SK-MEL-5 (cell line): Measurements from ENCODE around the gene DDX54. TPM values are rescaled to one million over a fixed set of nuclear protein-coding genes. Genes with fewer than 3 reads are reported as not detected.

Experiments used
- DNase-seq: peaks from one replicate; pipeline ENCODE4 v3.0.0-alpha.2; 2016; ENCODE audit warnings: low read depth, low spot score
- in situ Hi-C: cut with HindIII; loops from 2 replicates; pipeline ENCODE4 v1.10.0; 2016; ENCODE audit warnings: low sequenced_read_pairs, high pct_unique_total_duplicates, low pct_unique_long_range_greater_than_20kb
- total RNA-seq: library from RNA; depleted of rRNA; stranded (reverse); fragments of >200 nt; shearing (Covaris generic); gene quantifications from 2 replicates; pipeline ENCODE4 v1.2.3, GENCODE V29; 2014

DDX54 gene
- total RNA-seq, 1 experiment from 2014 or later = 73.4 TPM

GRCh38 chr12:113136990-113137511 lies 48.2 kb downstream of the DDX54 start:
- in situ Hi-C loops = no loop called here
- DNase-seq = no peak

GRCh38 chr12:113136128-113136989 lies 48.9 kb downstream of the DDX54 start:
- no peak for DNase-seq
- in situ Hi-C loops = no loop called here

GRCh38 chr12:113135178-113136127 lies 49.8 kb downstream of the DDX54 start, which contains the start of gene RASAL1:
Gene RASAL1, minus strand, starts transcription at chr12:113135761. Its CDS starts 299 bp downstream, at chr12:113135462.
- in situ Hi-C loops = no loop called here
- DNase-seq = peak; percentile 58

- in situ Hi-C loops = no loop called here
- DNase-seq = no peak
Measured at GRCh38 chr12:113134521-113134951, 50.7 kb downstream of the DDX54 start.

GRCh38 chr12:113134071-113134470 lies 51.2 kb downstream of the DDX54 start:
- in situ Hi-C loops = no loop called here
- no peak for DNase-seq

GRCh38 chr12:113133666-113134065 lies 51.6 kb downstream of the DDX54 start:
- DNase-seq = no peak
- in situ Hi-C loops = no loop called here

- in situ Hi-C loops = no loop called here
- DNase-seq = no peak
Measured at GRCh38 chr12:113133036-113133435, 52.2 kb downstream of the DDX54 start.

GRCh38 chr12:113131556-113131955 lies 53.7 kb downstream of the DDX54 start:
- in situ Hi-C loops = no loop called here
- no peak for DNase-seq

GRCh38 chr12:113130457-113131135 lies 54.7 kb downstream of the DDX54 start:
- DNase-seq = peak; percentile 43
- in situ Hi-C loops = no loop called here

- no peak for DNase-seq
- in situ Hi-C loops = no loop called here
Measured at GRCh38 chr12:113129664-113130456, 55.4 kb downstream of the DDX54 start.

GRCh38 chr12:113128802-113129663 lies 56.2 kb downstream of the DDX54 start:
- in situ Hi-C loops = no loop called here

GRCh38 chr12:113127791-113128199 lies 57.5 kb downstream of the DDX54 start:
- DNase-seq = no peak
- in situ Hi-C loops = no loop called here

More at GRCh38 chr12:113128802-113129663, 56.2 kb downstream of the DDX54 start:
- DNase-seq = no peak

- in situ Hi-C loops = no loop called here
- DNase-seq = peak; percentile 67
Measured at GRCh38 chr12:113120670-113121370, 64.5 kb downstream of the DDX54 start.

GRCh38 chr12:113119980-113120669 lies 65.2 kb downstream of the DDX54 start:
- DNase-seq = no peak
- in situ Hi-C loops = no loop called here

GRCh38 chr12:113118142-113118541 lies 67.1 kb downstream of the DDX54 start:
- DNase-seq = no peak
- in situ Hi-C loops = no loop called here
